K562 (cell line): Measurements from ENCODE around the gene CCDC74B.
"Not testable (repeated sequence)": the region's sequence is repeated elsewhere in the genome, so short reads cannot be mapped to it uniquely, and the experiment has no call there.

Source experiments
- ATF1 ChIP-seq, 2 experiments: fragments of 450-650 bp in 1 of 2; IDR thresholded peaks; 2 replicates each; pipeline ENCODE4 v1.6.1; 2016; ENCODE audit warnings: missing compliant biosample characterization in 1 of 2, missing genetic modification characterization in 1 of 2
- BRCA1 ChIP-seq, 2 experiments: fragments of 450-650 bp in 1 of 2; sonication (generic) in 1 of 2; formaldehyde crosslinking in 1 of 2; IDR thresholded peaks; 2 replicates each; pipeline versions ENCODE4 v1.5.0 to v1.6.1; 2017 to 2020; ENCODE audit warnings: mild to moderate bottlenecking in 1 of 2, missing genetic modification reagents in 1 of 2
- CBX5 ChIP-seq: IDR thresholded peaks from 2 replicates; pipeline ENCODE4 v1.6.1; 2014; ENCODE audit warnings: low read depth, borderline replicate concordance
- CEBPB ChIP-seq: fragments of 450-650 bp; IDR thresholded peaks from 2 replicates; pipeline ENCODE4 v1.6.1; 2016; ENCODE audit warnings: missing genetic modification characterization, missing compliant biosample characterization
- HIVEP1 ChIP-seq: fragments of 250-450 bp; sonication (Bioruptor Pico); IDR thresholded peaks from 2 replicates; pipeline ENCODE4 v1.4.0; 2020; ENCODE audit warnings: mild to moderate bottlenecking
- SMC3 ChIP-seq: conservative IDR thresholded peaks from 2 replicates; pipeline ENCODE4 v1.6.1; 2011; ENCODE audit warnings: low read depth, low read length, improper control_type of control experiment; ENCODE audit not compliant: insufficient read depth
- YY1 ChIP-seq, 3 experiments: IDR thresholded peaks; 2 replicates each; pipeline ENCODE4 v1.6.1; 2011; ENCODE audit warnings: low read length in 2 of 3, mild to moderate bottlenecking in 2 of 3, moderate library complexity in 2 of 3, borderline replicate concordance in 1 of 3, control low read depth in 1 of 3, low read depth in 1 of 3; ENCODE audit not compliant: insufficient read depth in 3 of 3, insufficient replicate concordance in 2 of 3, control insufficient read depth in 1 of 3, insufficient read length in 1 of 3; ENCODE audit errors: extremely low read depth in 1 of 3
- TF ChIP-seq, protein P1 (sequence below): sonication (generic); formaldehyde crosslinking; IDR thresholded peaks from 2 replicates; pipeline ENCODE4 v1.8.0; 2022; ENCODE audit warnings: mild to moderate bottlenecking, missing genetic modification reagents
- TF ChIP-seq, protein P2 (sequence below), 3 experiments: IDR thresholded peaks in 2 of 3; conservative IDR thresholded peaks in 1 of 3; 2 replicates each; pipeline ENCODE4 v1.5.1; 2011 to 2012; ENCODE audit warnings: low read length in 3 of 3, mild to moderate bottlenecking in 3 of 3, control low read depth in 2 of 3, improper control_type of control experiment in 1 of 3, inconsistent platforms in 1 of 3, low read depth in 1 of 3, mixed read lengths in 1 of 3, moderate library complexity in 1 of 3; ENCODE audit not compliant: insufficient read depth in 2 of 3

DNA sequence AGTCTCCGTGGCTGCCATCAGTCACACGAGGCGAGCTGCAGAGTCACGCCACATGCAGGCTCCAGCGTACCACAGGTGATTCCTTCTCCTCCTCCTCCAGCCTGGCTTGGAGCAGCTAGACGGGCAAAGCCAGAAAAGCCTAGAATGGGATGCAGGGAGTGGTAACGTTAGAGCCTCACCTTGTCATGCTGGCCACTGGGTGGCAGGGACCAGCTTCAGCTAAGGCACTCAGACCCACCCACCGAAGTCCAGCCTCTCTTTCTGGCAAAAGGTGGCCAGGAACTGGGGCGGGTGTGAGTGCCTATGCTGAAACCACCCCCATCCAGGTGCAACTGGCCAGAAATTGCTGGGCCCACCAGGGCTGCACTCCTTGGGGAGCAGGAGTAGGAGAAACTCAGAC, 17.2 kb downstream of the CCDC74B start:
- TF ChIP-seq CEBPB (tag); SMC3; YY1 (IDR thresholded peaks at IDR 0.05; ENCODE audit: borderline replicate concordance in 1 of 3, control insufficient read depth in 1 of 3, extremely low read depth in 1 of 3, insufficient read depth in 3 of 3, insufficient read length in 1 of 3, insufficient replicate concordance in 2 of 3, low read depth in 1 of 3, low read length in 2 of 3); BRCA1 (IDR thresholded peaks at IDR 0.05); BRCA1 (CRISPR knock-in tag; IDR thresholded peaks at IDR 0.05); HIVEP1 (CRISPR knock-in tag); ATF1 (CRISPR knock-in tag; IDR thresholded peaks at IDR 0.05); ATF1 (tag; IDR thresholded peaks at IDR 0.05); CBX5: not testable (repeated sequence)
- TF ChIP-seq, protein P1, sequence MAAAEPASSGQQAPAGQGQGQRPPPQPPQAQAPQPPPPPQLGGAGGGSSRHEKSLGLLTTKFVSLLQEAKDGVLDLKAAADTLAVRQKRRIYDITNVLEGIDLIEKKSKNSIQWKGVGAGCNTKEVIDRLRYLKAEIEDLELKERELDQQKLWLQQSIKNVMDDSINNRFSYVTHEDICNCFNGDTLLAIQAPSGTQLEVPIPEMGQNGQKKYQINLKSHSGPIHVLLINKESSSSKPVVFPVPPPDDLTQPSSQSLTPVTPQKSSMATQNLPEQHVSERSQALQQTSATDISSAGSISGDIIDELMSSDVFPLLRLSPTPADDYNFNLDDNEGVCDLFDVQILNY (CRISPR knock-in tag), result not testable (repeated sequence)
- TF ChIP-seq, protein P2, sequence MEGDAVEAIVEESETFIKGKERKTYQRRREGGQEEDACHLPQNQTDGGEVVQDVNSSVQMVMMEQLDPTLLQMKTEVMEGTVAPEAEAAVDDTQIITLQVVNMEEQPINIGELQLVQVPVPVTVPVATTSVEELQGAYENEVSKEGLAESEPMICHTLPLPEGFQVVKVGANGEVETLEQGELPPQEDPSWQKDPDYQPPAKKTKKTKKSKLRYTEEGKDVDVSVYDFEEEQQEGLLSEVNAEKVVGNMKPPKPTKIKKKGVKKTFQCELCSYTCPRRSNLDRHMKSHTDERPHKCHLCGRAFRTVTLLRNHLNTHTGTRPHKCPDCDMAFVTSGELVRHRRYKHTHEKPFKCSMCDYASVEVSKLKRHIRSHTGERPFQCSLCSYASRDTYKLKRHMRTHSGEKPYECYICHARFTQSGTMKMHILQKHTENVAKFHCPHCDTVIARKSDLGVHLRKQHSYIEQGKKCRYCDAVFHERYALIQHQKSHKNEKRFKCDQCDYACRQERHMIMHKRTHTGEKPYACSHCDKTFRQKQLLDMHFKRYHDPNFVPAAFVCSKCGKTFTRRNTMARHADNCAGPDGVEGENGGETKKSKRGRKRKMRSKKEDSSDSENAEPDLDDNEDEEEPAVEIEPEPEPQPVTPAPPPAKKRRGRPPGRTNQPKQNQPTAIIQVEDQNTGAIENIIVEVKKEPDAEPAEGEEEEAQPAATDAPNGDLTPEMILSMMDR (IDR thresholded peaks at IDR 0.05 in 2 of 3, conservative IDR thresholded peaks at IDR 0.05 in 1 of 3; ENCODE audit: insufficient read depth in 2 of 3, low read depth in 1 of 3, low read length in 3 of 3), result not testable (repeated sequence)
